HEK293 (cell line): ENCODE measurements around the gene EXD3.

ENCODE experiments used
- CTCF ChIA-PET: fragments of 350-600 bp; formaldehyde crosslinking; extraction: SDS; loops from one replicate; lab custom pipeline; 2021; ENCODE audit warnings: antibody characterized with exemption; lab: Yijun Ruan, JAX
- POLR2A ChIA-PET: fragments of 300-600 bp; formaldehyde crosslinking; extraction: SDS; loops from one replicate; lab custom pipeline; 2020; ENCODE audit warnings: antibody characterized with exemption, inconsistent platforms; lab: Yijun Ruan, JAX
- H3K27ac ChIP-seq: fragments of 200-500 bp; sonication (Bioruptor generic); 2 replicates; pipeline ENCODE4 v1.5.1; 2014; ENCODE audit warnings: low read depth, low read length, control low read depth, inconsistent platforms; ENCODE audit errors: extremely low read depth
- H3K36me3 ChIP-seq, 2 experiments: fragments of 200-500 bp in 1 of 2; sonication (Bioruptor generic) in 1 of 2; 1 replicate in 1 of 2; 2 replicates in 1 of 2; pipeline ENCODE4 v1.5.1; 2014 to 2017; ENCODE audit warnings: inconsistent platforms in 2 of 2, low read length in 2 of 2; ENCODE audit not compliant: control insufficient read depth in 2 of 2, insufficient read depth in 1 of 2
- H3K4me1 ChIP-seq: fragments of 200-500 bp; sonication (Bioruptor generic); 2 replicates; pipeline ENCODE4 v1.5.1; 2014; ENCODE audit warnings: mild to moderate bottlenecking, low read length, inconsistent platforms; ENCODE audit not compliant: control insufficient read depth, insufficient read depth
- H3K4me3 ChIP-seq: 2 replicates; pipeline ENCODE4 v1.5.1; 2011; ENCODE audit warnings: low read depth, mild to moderate bottlenecking, control low read depth, low read length, moderate library complexity
- H3K9me3 ChIP-seq: fragments of 200-500 bp; sonication (Bioruptor generic); 2 replicates; pipeline ENCODE4 v1.5.1; 2014; ENCODE audit warnings: low read depth, low read length, inconsistent platforms; ENCODE audit not compliant: control insufficient read depth, insufficient read depth
- AEBP2 ChIP-seq: fragments of 450-650 bp; formaldehyde crosslinking; IDR thresholded peaks from 2 replicates; pipeline ENCODE4 v1.5.1; 2016; ENCODE audit warnings: missing biosample characterization, missing genetic modification characterization, borderline replicate concordance
- REPIN1 ChIP-seq: fragments of 450-650 bp; formaldehyde crosslinking; IDR thresholded peaks from 2 replicates; pipeline ENCODE4 v1.5.1; 2017; ENCODE audit warnings: missing biosample characterization, missing genetic modification characterization, low read depth
- SALL2 ChIP-seq: fragments of 450-650 bp; formaldehyde crosslinking; IDR thresholded peaks from 2 replicates; pipeline ENCODE4 v1.5.0; 2017; ENCODE audit warnings: missing biosample characterization, mild to moderate bottlenecking, missing genetic modification characterization, borderline replicate concordance
- TSHZ1 ChIP-seq: fragments of 450-650 bp; formaldehyde crosslinking; IDR thresholded peaks from 2 replicates; pipeline ENCODE4 v1.5.1; 2016; ENCODE audit warnings: missing biosample characterization, missing genetic modification characterization, borderline replicate concordance
- ZBTB10 ChIP-seq: fragments of 450-650 bp; formaldehyde crosslinking; IDR thresholded peaks from 2 replicates; pipeline ENCODE4 v1.5.1; 2016; ENCODE audit warnings: missing biosample characterization, missing genetic modification characterization
- ZEB2 ChIP-seq: fragments of 450-650 bp; formaldehyde crosslinking; IDR thresholded peaks from 2 replicates; pipeline ENCODE4 v1.5.1; 2016; ENCODE audit warnings: missing biosample characterization, missing genetic modification characterization
- ZNF155 ChIP-seq: fragments of 450-650 bp; formaldehyde crosslinking; IDR thresholded peaks from 2 replicates; pipeline ENCODE4 v1.5.1; 2016; ENCODE audit warnings: missing biosample characterization, missing genetic modification characterization
- ZNF18 ChIP-seq: fragments of 450-650 bp; formaldehyde crosslinking; IDR thresholded peaks from 2 replicates; pipeline ENCODE4 v1.5.1; 2016; ENCODE audit warnings: missing biosample characterization, missing genetic modification characterization
- ZNF221 ChIP-seq: fragments of 450-650 bp; formaldehyde crosslinking; IDR thresholded peaks from 2 replicates; pipeline ENCODE4 v1.5.1; 2017; ENCODE audit warnings: missing biosample characterization, missing genetic modification characterization, borderline replicate concordance
- ZNF266 ChIP-seq: fragments of 450-650 bp; formaldehyde crosslinking; IDR thresholded peaks from 2 replicates; pipeline ENCODE4 v1.5.1; 2016; ENCODE audit warnings: missing biosample characterization, missing genetic modification characterization, low read depth
- ZNF274 ChIP-seq, 2 experiments: fragments of 200-500 bp in 1 of 2; fragments of 450-650 bp in 1 of 2; sonication (Bioruptor generic) in 1 of 2; formaldehyde crosslinking in 1 of 2; IDR thresholded peaks; 2 replicates each; pipeline versions ENCODE4 v1.5.1 to v1.6.1; 2014 to 2016; ENCODE audit warnings: borderline replicate concordance in 1 of 2, inconsistent platforms in 1 of 2, low read length in 1 of 2, missing biosample characterization in 1 of 2, missing genetic modification characterization in 1 of 2
- ZNF302 ChIP-seq: fragments of 450-650 bp; formaldehyde crosslinking; IDR thresholded peaks from 2 replicates; pipeline ENCODE4 v1.5.1; 2016; ENCODE audit warnings: missing biosample characterization, missing genetic modification characterization, low read depth
- ZNF433 ChIP-seq: fragments of 450-650 bp; formaldehyde crosslinking; IDR thresholded peaks from 2 replicates; pipeline ENCODE4 v1.5.1; 2016; ENCODE audit warnings: missing biosample characterization, missing genetic modification characterization, low read depth
- ZNF518A ChIP-seq: fragments of 450-650 bp; formaldehyde crosslinking; conservative IDR thresholded peaks from 2 replicates; pipeline ENCODE4 v1.5.1; 2016; ENCODE audit warnings: low read depth, missing biosample characterization, missing genetic modification characterization
- ZNF843 ChIP-seq: fragments of 450-650 bp; formaldehyde crosslinking; IDR thresholded peaks from 2 replicates; pipeline ENCODE4 v1.5.1; 2016; ENCODE audit warnings: missing biosample characterization, missing genetic modification characterization

EXD3 gene

GRCh38 chr9:137467896-137468295, 44.9 kb upstream of the EXD3 start (continued):
- TF ChIP-seq ZNF221 (tag by site-specific recombination) (no peak), ZNF155 (tag by site-specific recombination) (no peak), ZNF302 (no peak), ZNF18 (tag by site-specific recombination) (no peak), ZNF433 (tag by site-specific recombination) (no peak), ZNF518A (tag by site-specific recombination) (no peak), ZNF274 (IDR thresholded peaks at IDR 0.05; ENCODE audit: low read length) (no peak), ZNF274 (tag by site-specific recombination; IDR thresholded peaks at IDR 0.05; ENCODE audit: borderline replicate concordance) (no peak), REPIN1 (tag by site-specific recombination) (no peak), AEBP2 (no peak), TSHZ1 (tag by site-specific recombination) (no peak)

GRCh38 chr9:137467161-137467581, 44.2 kb upstream of the EXD3 start:
- Histone ChIP-seq H3K4me1 (no peaks in the 10 kb centered on the region), H3K4me3 (no peak overlapping the region), H3K27ac (no peak overlapping the region), H3K9me3 (no peaks in the 10 kb centered on the region), H3K36me3 (no peaks in the 10 kb centered on the region)
- ChIA-PET CTCF (interaction anchor here (0.6 kb wide), 1 partner anchor 88 kb away, joined by 3 read pairs; no protein-coding TSS in a partner anchor), POLR2A (no interaction called here)
- TF ChIP-seq ZNF266 (no peak), ZNF843 (no peak), ZNF518A (tag by site-specific recombination) (no peak), SALL2 (tag by site-specific recombination) (no peak), ZEB2 (tag by site-specific recombination) (no peak), ZBTB10 (tag by site-specific recombination) (no peak)
